ENCODE measurements around the gene CREB5.

DNA sequence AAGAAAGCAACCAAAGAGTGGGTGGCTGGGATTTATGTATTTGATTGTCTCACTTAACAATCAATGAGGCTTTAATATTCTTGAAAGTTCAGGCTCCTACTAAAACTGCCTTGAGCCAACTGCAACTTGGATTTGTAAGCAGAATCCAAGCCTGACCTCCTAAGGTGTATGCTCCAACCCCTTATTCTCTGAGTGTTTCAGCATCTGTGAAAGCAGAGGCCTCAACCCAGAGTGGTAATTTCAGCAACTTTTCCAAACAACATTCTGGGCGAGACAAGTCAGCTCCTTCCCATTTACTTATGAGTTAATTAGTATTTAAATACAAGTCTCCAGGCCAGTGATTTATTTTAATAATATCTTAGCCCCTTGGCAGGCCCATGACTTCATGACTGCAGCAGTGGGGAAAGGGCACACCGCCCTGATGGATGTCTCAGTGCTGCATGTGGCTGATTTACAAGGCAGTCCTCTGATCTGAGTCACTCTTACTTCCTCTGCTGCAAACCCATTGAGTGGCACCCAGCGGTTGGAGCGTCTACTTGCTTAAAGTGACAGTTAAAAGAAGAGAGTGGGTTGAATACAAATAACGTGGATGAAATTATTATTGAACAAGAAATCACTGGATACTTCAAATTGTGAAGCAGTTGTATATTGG, 336.7 kb downstream of the CREB5 start:
- TF ChIP-seq POLR2A (IDR thresholded peaks at IDR 0.05; ENCODE audit: low read depth, low read length) = no peak
- no peak for TF ChIP-seq TAF1 (IDR thresholded peaks at IDR 0.05; ENCODE audit: borderline replicate concordance, low read depth, low read length)
- TF ChIP-seq POLR2AphosphoS5 (IDR thresholded peaks at IDR 0.05; ENCODE audit: low read depth, low read length) = no peak

All from GM12892 (cell line).